HepG2 (cell line): ENCODE results near the gene FZD7.

Experiments used
- ASH2L ChIP-seq: fragments of 300-600, 200-600 bp; sonication (generic); IDR thresholded peaks from 2 replicates; pipeline ENCODE4 v1.7.0; 2017; ENCODE audit warnings: low read depth, mild to moderate bottlenecking, moderate library complexity, mixed read lengths, low read length; ENCODE audit not compliant: insufficient read length
- BCL6 ChIP-seq: IDR thresholded peaks from 2 replicates; pipeline ENCODE4 v1.6.1; 2016; ENCODE audit warnings: missing genetic modification reagents, missing compliant biosample characterization
- CBX5 ChIP-seq: sonication (generic); formaldehyde crosslinking; IDR thresholded peaks from 2 replicates; pipeline ENCODE4 v1.4.0; 2020; ENCODE audit warnings: missing genetic modification reagents, borderline replicate concordance
- FOXJ3 ChIP-seq: sonication (generic); formaldehyde crosslinking; IDR thresholded peaks from 2 replicates; pipeline ENCODE4 v1.4.0; 2020; ENCODE audit warnings: missing genetic modification reagents, mild to moderate bottlenecking, borderline replicate concordance
- HDAC1 ChIP-seq: sonication (generic); formaldehyde crosslinking; IDR thresholded peaks from 2 replicates; pipeline ENCODE4 v1.5.1; 2020; ENCODE audit warnings: mild to moderate bottlenecking, missing genetic modification reagents
- KAT7 ChIP-seq: IDR thresholded peaks from 2 replicates; pipeline ENCODE4 v1.6.1; 2018; ENCODE audit warnings: borderline replicate concordance, missing compliant biosample characterization
- NCOA1 ChIP-seq: sonication (generic); formaldehyde crosslinking; IDR thresholded peaks from 2 replicates; pipeline ENCODE4 v1.9.0; 2021; ENCODE audit warnings: missing genetic modification reagents
- POLR2A ChIP-seq, 2 experiments: IDR thresholded peaks; 2 replicates each; pipeline ENCODE4 v1.6.1; 2011; ENCODE audit warnings: low read depth in 2 of 2, low read length in 2 of 2, mild to moderate bottlenecking in 1 of 2, moderate library complexity in 1 of 2; ENCODE audit not compliant: insufficient read depth in 1 of 2
- RAD21 ChIP-seq: fragments of 450-650 bp; formaldehyde crosslinking; IDR thresholded peaks from 2 replicates; pipeline ENCODE4 v1.5.0; 2020; ENCODE audit warnings: mild to moderate bottlenecking
- ZNF333 ChIP-seq: sonication (generic); formaldehyde crosslinking; IDR thresholded peaks from 2 replicates; pipeline ENCODE4 v1.4.0; 2020; ENCODE audit warnings: mild to moderate bottlenecking, missing genetic modification reagents, borderline replicate concordance
- TF ChIP-seq, protein P1 (sequence below): sonication (generic); formaldehyde crosslinking; IDR thresholded peaks from 2 replicates; pipeline ENCODE4 v1.5.0; 2020; ENCODE audit warnings: mild to moderate bottlenecking, missing genetic modification reagents, moderate library complexity
- TF ChIP-seq, protein P2 (sequence below): sonication (generic); formaldehyde crosslinking; IDR thresholded peaks from 2 replicates; pipeline ENCODE4 v1.5.1; 2020; ENCODE audit warnings: missing genetic modification reagents, mild to moderate bottlenecking, borderline replicate concordance

GRCh38 chr2:202014759-202015211, 18.9 kb upstream of the FZD7 start:
- TF ChIP-seq POLR2A (IDR thresholded peaks at IDR 0.05; ENCODE audit: insufficient read depth in 1 of 2, low read depth in 2 of 2, low read length in 2 of 2) (no peak), ASH2L (no peak), CBX5 (no peak), NCOA1 (CRISPR knock-in tag) (no peak), RAD21 (CRISPR knock-in tag) (no peak), HDAC1 (CRISPR knock-in tag) (no peak), FOXJ3 (CRISPR knock-in tag) (no peak), KAT7 (CRISPR knock-in tag) (no peak), BCL6 (no peak), ZNF333 (CRISPR knock-in tag) (no peak)
- TF ChIP-seq, protein P1, sequence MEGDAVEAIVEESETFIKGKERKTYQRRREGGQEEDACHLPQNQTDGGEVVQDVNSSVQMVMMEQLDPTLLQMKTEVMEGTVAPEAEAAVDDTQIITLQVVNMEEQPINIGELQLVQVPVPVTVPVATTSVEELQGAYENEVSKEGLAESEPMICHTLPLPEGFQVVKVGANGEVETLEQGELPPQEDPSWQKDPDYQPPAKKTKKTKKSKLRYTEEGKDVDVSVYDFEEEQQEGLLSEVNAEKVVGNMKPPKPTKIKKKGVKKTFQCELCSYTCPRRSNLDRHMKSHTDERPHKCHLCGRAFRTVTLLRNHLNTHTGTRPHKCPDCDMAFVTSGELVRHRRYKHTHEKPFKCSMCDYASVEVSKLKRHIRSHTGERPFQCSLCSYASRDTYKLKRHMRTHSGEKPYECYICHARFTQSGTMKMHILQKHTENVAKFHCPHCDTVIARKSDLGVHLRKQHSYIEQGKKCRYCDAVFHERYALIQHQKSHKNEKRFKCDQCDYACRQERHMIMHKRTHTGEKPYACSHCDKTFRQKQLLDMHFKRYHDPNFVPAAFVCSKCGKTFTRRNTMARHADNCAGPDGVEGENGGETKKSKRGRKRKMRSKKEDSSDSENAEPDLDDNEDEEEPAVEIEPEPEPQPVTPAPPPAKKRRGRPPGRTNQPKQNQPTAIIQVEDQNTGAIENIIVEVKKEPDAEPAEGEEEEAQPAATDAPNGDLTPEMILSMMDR (CRISPR knock-in tag) = no peak
- TF ChIP-seq, protein P2, sequence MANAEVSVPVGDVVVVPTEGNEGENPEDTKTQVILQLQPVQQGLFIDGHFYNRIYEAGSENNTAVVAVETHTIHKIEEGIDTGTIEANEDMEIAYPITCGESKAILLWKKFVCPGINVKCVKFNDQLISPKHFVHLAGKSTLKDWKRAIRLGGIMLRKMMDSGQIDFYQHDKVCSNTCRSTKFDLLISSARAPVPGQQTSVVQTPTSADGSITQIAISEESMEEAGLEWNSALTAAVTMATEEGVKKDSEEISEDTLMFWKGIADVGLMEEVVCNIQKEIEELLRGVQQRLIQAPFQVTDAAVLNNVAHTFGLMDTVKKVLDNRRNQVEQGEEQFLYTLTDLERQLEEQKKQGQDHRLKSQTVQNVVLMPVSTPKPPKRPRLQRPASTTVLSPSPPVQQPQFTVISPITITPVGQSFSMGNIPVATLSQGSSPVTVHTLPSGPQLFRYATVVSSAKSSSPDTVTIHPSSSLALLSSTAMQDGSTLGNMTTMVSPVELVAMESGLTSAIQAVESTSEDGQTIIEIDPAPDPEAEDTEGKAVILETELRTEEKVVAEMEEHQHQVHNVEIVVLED (CRISPR knock-in tag) = no peak
